LNCaP clone FGC (cell line): ENCODE data around the gene SLC7A6OS.

Experiments used
- DNase-seq: peaks from one replicate; pipeline ENCODE4 v3.0.0-alpha.2; 2011; ENCODE audit warnings: low read depth
- H3K4me3 ChIP-seq: 2 replicates; pipeline ENCODE4 v1.5.1; 2011; ENCODE audit warnings: mild to moderate bottlenecking, low read depth, low read length, control low read depth
- CTCF ChIP-seq: IDR thresholded peaks from 2 replicates; pipeline ENCODE4 v1.5.1; 2012; ENCODE audit warnings: mild to moderate bottlenecking; ENCODE audit not compliant: control insufficient read depth, insufficient read depth; ENCODE audit errors: extremely low read depth

Gene SLC7A6OS

GRCh38 chr16:68273459-68273858 lies 37.3 kb downstream of the SLC7A6OS start:
- H3K4me3 ChIP-seq, result no peak overlapping the region
- DNase-seq, result no peak
- no peak for TF ChIP-seq CTCF

- H3K4me3 ChIP-seq, result no peak overlapping the region
- no peak for TF ChIP-seq CTCF
- DNase-seq, result no peak
Measured at GRCh38 chr16:68272507-68273209, 38.1 kb downstream of the SLC7A6OS start.

- no peak for TF ChIP-seq CTCF
- DNase-seq, result no peak
- H3K4me3 ChIP-seq, result no peak overlapping the region
Measured at GRCh38 chr16:68270353-68270752, 40.4 kb downstream of the SLC7A6OS start.

GRCh38 chr16:68269793-68270192 lies 41.0 kb downstream of the SLC7A6OS start:
- H3K4me3 ChIP-seq, result no peak overlapping the region
- TF ChIP-seq CTCF, result no peak
- DNase-seq, result no peak

- no peak for TF ChIP-seq CTCF
- H3K4me3 ChIP-seq, result no peak overlapping the region
- no peak for DNase-seq
Measured at GRCh38 chr16:68267612-68268405, 42.9 kb downstream of the SLC7A6OS start.

GRCh38 chr16:68265078-68265920 lies 45.4 kb downstream of the SLC7A6OS start:
- DNase-seq, result no peak
- no peak for TF ChIP-seq CTCF
- peak overlapping the region; percentile 91 for H3K4me3 ChIP-seq
